ENCODE data around the gene RASGRF1.
"Not testable (repeated sequence)": the region's sequence is repeated elsewhere in the genome, so short reads cannot be mapped to it uniquely, and the experiment has no call there.

Gene RASGRF1

DNA sequence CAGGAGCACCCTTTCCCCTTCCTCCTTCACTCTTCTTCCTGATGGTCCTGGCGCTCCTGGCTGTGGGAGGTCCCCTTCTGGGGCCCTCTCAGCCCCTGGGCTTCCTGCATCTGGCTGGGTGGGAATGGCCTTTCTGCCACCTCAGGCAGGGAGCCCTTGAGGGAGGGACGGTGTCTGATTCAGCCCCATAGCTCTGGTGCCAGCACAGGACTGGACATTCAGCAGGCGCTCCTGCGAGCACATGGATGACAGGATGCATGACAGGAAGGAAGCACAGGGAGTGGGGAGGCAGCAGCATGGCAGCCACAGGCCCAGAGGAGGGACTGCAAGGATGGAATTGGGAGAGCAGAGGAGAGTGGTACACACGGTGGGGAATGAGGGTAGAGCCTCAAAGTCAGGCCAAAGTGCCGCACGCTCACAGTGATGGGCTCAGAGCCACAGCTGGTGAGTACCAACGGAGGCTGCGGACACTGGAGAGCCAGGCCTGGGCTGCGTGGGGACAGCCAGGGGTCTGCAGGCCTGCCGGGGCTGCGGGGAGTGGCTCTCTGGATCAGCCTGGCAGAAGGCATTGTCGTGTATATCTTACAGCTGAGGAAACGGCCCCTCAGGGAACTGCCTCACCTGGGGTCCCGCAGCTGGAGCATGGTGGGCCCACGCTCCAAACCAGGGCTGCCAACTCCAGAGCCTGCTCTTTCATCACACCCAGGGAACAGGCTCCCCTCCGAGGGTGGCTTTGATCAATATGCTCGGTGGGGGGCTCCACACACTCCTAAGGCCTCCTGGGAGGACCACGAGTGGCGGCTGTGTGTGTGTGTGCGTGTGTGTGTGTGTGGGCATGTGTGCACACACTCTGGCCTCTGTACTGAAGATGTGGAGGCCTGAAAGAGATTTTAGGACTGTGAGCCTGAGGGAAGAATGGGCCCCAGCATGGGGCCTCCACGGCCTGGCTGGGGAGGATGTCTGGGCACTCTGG, 94.4 kb downstream of the RASGRF1 start:
- H3K36me3 ChIP-seq (ENCODE audit: insufficient read depth, low read length) = no peaks in the 10 kb centered on the region
- H3K79me2 ChIP-seq (ENCODE audit: control insufficient read depth, insufficient read depth, low read length, unreplicated experiment) = no peaks in the 10 kb centered on the region
- H3K4me1 ChIP-seq (ENCODE audit: control insufficient read depth, insufficient read depth, low read length, unreplicated experiment) = no peaks in the 10 kb centered on the region
- no peak overlapping the region for H3K27ac ChIP-seq (ENCODE audit: low read depth, low read length)
- H2AFZ ChIP-seq (ENCODE audit: low read length, unreplicated experiment) = no peak overlapping the region
- H3K4me3 ChIP-seq (ENCODE audit: low read depth, low read length) = no peak overlapping the region
- no peaks in the 10 kb centered on the region for H3K27me3 ChIP-seq (ENCODE audit: insufficient read depth, low read length)

DNA sequence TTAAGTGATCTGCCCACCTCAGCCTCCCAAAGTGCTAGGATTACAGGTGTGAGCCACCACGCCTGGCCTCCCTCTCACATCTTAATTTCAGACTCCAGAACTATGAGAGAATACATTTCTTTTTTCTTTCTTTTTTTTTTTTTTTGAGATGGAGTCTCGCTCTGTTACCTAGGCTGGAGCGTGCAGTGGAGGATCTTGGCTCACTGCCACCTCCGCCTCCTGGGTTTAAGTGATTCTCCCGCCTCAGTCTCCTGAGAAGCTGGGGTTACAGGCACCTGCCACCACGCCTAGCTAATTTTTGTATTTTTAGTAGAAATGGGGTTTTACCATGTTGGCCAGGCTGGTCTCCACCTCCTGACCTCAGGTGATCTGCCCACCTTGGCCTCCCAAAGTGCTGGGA, 95.4 kb downstream of the RASGRF1 start:
- H3K27me3 ChIP-seq (ENCODE audit: insufficient read depth, low read length); H3K4me1 ChIP-seq (ENCODE audit: control insufficient read depth, insufficient read depth, low read length, unreplicated experiment); H3K27ac ChIP-seq (ENCODE audit: low read depth, low read length); H3K79me2 ChIP-seq (ENCODE audit: control insufficient read depth, insufficient read depth, low read length, unreplicated experiment); H3K36me3 ChIP-seq (ENCODE audit: insufficient read depth, low read length); H2AFZ ChIP-seq (ENCODE audit: low read length, unreplicated experiment); H3K4me3 ChIP-seq (ENCODE audit: low read depth, low read length): not testable (repeated sequence)

DNA sequence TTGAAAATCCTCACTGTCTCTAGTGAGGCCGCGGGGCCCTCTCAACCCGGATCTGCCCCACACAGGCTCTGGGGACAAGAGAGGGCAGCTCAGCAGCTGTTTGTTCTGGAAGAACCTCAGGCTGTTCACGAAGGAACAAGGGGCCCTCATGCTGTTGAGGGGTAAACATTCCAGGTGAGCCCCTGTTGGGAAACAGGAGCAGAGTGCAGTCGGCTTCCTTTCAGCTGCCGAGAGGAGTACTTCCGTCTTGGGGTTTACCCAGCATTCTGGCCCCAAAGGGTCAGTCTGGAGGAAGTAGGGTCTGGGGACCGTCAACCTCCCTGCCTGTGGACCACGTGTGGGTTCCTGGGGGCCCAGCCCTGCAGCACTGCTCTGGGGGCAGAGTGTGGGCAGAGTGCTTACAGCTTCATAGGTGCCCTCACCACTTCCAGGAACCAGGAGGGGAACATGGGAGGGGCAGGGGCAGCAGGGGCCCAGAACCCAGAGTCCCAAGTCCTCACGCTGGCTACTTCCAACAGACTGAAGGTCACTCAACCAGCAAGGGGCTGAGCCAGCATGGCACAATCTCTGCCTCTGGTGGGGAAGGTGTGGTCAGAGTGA, 96.5 kb downstream of the RASGRF1 start:
- H3K79me2 ChIP-seq (ENCODE audit: control insufficient read depth, insufficient read depth, low read length, unreplicated experiment) = no peaks in the 10 kb centered on the region
- H3K4me3 ChIP-seq (ENCODE audit: low read depth, low read length) = no peak overlapping the region
- H3K27ac ChIP-seq (ENCODE audit: low read depth, low read length) = no peak overlapping the region
- H3K36me3 ChIP-seq (ENCODE audit: insufficient read depth, low read length) = no peaks in the 10 kb centered on the region
- H3K27me3 ChIP-seq (ENCODE audit: insufficient read depth, low read length) = no peaks in the 10 kb centered on the region
- no peak overlapping the region for H2AFZ ChIP-seq (ENCODE audit: low read length, unreplicated experiment)
- H3K4me1 ChIP-seq (ENCODE audit: control insufficient read depth, insufficient read depth, low read length, unreplicated experiment) = peaks cover 4% of the 10 kb centered on the region

DNA sequence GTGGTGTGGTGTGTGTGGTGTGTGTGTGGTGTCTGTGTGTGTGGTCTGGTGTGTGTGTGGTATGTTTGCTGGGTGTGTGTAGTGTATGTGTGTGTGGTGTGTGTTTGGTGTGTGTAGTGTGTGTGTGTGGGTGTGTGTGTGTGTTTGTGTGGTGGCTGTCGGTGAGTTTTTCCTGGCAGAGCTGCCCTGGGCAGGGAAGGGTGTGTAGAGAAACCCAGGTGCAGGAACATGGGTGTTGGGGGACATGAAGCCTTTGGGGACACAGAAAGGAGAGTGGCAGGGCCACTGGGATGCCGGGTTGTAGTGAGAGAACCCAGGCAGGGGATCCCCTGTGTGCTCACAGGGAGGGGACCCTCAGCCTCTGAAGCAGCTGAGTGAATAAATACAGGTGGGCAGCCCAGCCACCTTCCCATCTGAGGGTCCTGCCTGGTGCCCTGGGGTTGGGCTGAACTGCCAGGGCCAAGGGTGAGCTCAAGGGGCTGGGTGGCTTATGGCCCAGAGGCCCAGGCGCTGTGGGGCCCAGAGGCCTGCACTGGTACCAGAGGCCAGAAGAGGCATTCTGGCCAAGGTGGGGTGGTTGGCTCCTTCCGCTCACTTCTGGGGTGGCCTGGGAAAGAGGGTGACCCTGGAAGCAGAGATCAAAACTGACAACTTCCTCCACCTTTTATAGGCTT, 97.2 kb downstream of the RASGRF1 start:
- Histone ChIP-seq H3K36me3 (ENCODE audit: insufficient read depth, low read length) (no peaks in the 10 kb centered on the region), H2AFZ (ENCODE audit: low read length, unreplicated experiment) (no peak overlapping the region), H3K27ac (ENCODE audit: low read depth, low read length) (no peak overlapping the region), H3K79me2 (ENCODE audit: control insufficient read depth, insufficient read depth, low read length, unreplicated experiment) (no peaks in the 10 kb centered on the region), H3K27me3 (ENCODE audit: insufficient read depth, low read length) (no peaks in the 10 kb centered on the region), H3K4me3 (ENCODE audit: low read depth, low read length) (no peak overlapping the region), H3K4me1 (ENCODE audit: control insufficient read depth, insufficient read depth, low read length, unreplicated experiment) (peaks cover 9% of the 10 kb centered on the region)

DNA sequence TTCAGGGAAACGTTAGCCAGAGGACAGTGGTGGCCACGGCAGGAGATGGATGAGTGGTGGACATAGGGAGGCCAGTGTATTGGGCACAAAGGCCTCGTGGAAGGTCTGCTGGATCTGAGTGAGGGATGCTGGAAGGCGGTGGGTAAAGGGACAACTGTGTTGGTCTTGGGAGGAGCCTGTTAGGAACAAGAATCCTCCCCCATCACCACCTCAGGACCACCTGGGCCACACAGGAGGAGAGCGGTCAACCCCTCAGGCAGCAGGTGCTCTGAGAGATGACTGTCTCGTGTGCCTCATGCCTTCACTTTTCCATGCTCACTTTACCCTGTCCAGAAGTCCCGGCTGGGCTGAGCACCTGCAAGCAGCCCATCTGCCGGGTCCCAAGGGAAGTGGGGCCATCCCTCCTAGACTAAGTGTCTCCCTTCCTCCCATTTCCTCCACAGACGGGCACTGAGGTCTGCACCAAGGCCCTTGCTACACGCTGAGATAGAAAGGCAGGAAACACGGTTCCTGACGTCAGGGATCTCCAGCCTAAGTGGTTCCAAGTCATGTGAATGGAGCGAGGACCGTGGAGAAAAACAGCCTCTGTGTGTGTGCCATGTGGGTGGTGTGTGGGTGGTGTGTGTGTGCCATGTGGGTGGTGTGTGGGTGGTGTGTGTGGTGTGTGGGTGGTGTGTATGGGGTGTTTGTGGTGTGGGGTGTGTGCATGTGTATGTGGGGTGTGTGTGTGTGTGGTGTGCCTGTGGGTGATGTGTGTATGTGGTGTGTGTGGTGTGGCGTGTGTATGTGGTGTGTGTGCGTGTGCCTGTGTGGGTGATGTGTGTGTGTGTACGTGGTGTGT, 97.9 kb downstream of the RASGRF1 start:
- no peaks in the 10 kb centered on the region for H3K27me3 ChIP-seq (ENCODE audit: insufficient read depth, low read length)
- H3K79me2 ChIP-seq (ENCODE audit: control insufficient read depth, insufficient read depth, low read length, unreplicated experiment) = no peaks in the 10 kb centered on the region
- no peak overlapping the region for H2AFZ ChIP-seq (ENCODE audit: low read length, unreplicated experiment)
- H3K27ac ChIP-seq (ENCODE audit: low read depth, low read length) = no peak overlapping the region
- H3K4me1 ChIP-seq (ENCODE audit: control insufficient read depth, insufficient read depth, low read length, unreplicated experiment) = peaks cover 17% of the 10 kb centered on the region
- no peak overlapping the region for H3K4me3 ChIP-seq (ENCODE audit: low read depth, low read length)
- H3K36me3 ChIP-seq (ENCODE audit: insufficient read depth, low read length) = no peaks in the 10 kb centered on the region

DNA sequence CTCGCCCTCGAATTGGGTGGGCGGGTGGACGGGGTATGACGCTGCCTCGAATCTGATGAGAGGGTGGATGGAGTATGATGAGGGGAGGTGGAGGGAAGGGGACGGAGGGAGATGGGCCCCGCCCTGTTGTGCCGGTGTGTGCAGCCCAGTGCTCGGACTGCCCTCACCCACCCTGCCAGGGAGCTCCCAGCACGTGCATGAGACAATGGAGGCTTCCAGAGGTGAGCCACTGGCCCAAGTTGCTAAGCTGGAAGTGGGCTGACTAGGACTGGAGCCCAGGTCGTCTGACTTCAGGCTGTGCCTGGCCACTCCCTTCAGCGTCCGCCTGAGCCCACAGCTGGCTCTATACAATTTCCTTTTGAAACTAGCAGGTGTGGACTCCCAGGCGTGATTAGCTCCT, 98.7 kb downstream of the RASGRF1 start:
- no peaks in the 10 kb centered on the region for H3K27me3 ChIP-seq (ENCODE audit: insufficient read depth, low read length)
- H3K4me1 ChIP-seq (ENCODE audit: control insufficient read depth, insufficient read depth, low read length, unreplicated experiment) = peaks cover 18% of the 10 kb centered on the region
- H2AFZ ChIP-seq (ENCODE audit: low read length, unreplicated experiment) = no peak overlapping the region
- no peaks in the 10 kb centered on the region for H3K79me2 ChIP-seq (ENCODE audit: control insufficient read depth, insufficient read depth, low read length, unreplicated experiment)
- H3K27ac ChIP-seq (ENCODE audit: low read depth, low read length) = no peak overlapping the region
- no peak overlapping the region for H3K4me3 ChIP-seq (ENCODE audit: low read depth, low read length)
- no peaks in the 10 kb centered on the region for H3K36me3 ChIP-seq (ENCODE audit: insufficient read depth, low read length)

DNA sequence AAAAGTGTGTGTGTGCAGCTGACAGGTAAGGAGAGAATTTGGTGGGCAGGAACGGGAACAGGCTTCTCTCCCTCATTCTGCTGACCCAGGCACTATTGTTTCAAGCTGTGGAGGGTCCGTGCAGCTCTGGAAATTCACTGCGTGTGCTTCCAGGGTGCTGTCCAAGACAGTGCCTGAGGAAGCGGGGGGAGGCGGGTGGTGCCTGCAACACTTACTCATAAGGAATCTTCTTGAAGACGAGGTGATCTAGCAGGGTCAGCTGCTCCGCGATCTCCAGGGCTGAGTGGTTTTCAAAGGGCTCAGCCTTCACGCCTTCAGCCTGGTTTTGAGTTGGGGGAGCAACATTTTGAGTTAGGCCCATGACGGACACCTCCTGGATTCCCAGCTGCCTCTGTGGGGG, 99.1 kb downstream of the RASGRF1 start:
- Histone ChIP-seq H3K4me1 (ENCODE audit: control insufficient read depth, insufficient read depth, low read length, unreplicated experiment) (peaks cover 18% of the 10 kb centered on the region), H3K79me2 (ENCODE audit: control insufficient read depth, insufficient read depth, low read length, unreplicated experiment) (no peaks in the 10 kb centered on the region), H3K36me3 (ENCODE audit: insufficient read depth, low read length) (no peaks in the 10 kb centered on the region), H2AFZ (ENCODE audit: low read length, unreplicated experiment) (no peak overlapping the region), H3K27me3 (ENCODE audit: insufficient read depth, low read length) (no peaks in the 10 kb centered on the region), H3K4me3 (ENCODE audit: low read depth, low read length) (no peak overlapping the region), H3K27ac (ENCODE audit: low read depth, low read length) (no peak overlapping the region)

DNA sequence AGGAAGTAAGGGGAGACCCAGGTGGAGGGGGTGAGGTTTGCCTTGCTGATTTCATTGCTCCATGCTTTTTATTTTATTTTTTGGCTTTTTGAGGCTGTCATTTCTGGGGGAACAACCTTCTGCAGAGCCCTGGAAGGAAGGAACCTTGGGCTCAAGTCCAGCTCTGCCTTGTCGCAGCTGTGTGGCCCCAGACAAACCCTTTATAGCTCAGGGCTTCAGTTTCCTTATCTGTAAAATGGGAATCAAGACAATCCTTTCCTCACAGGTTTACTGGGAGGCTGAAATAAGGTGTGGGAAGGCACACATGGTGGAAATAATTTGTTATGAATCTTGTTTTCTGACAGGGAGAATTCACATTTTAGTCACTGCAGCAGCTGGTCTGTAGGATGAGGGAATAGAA, 100.3 kb downstream of the RASGRF1 start:
- Histone ChIP-seq H3K4me3 (ENCODE audit: low read depth, low read length) (no peak overlapping the region), H3K79me2 (ENCODE audit: control insufficient read depth, insufficient read depth, low read length, unreplicated experiment) (no peaks in the 10 kb centered on the region), H3K4me1 (ENCODE audit: control insufficient read depth, insufficient read depth, low read length, unreplicated experiment) (peaks cover 18% of the 10 kb centered on the region), H3K27ac (ENCODE audit: low read depth, low read length) (no peak overlapping the region), H3K36me3 (ENCODE audit: insufficient read depth, low read length) (no peaks in the 10 kb centered on the region), H3K27me3 (ENCODE audit: insufficient read depth, low read length) (no peaks in the 10 kb centered on the region), H2AFZ (ENCODE audit: low read length, unreplicated experiment) (no peak overlapping the region)

DNA sequence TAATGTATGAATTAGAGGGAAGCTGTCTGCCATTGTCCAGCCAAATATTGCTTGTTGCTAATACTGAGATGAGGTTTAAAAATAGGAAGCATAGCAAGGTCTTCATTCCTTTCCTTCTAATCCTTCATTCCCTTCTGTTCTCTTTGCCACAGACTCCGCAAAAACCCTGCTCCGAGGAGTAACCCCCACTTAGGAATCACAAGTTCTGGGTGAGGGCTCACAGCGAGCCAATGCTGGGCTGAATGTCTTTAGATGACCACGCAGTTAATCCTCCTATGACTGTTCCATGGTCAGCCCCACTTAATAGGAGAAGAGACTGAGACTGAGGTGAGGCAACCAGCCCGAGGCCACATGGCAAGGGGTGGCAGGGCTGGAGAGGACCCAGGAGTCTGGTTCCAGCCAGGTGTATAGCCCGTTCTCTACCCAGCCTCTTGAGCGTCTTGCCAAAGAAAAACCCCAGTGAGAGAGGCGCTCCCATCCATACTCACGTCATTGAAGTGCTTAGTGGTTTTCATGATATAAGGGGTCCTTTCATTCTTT, 100.8 kb downstream of the RASGRF1 start:
- no peak overlapping the region for H3K27ac ChIP-seq (ENCODE audit: low read depth, low read length)
- no peaks in the 10 kb centered on the region for H3K36me3 ChIP-seq (ENCODE audit: insufficient read depth, low read length)
- no peak overlapping the region for H3K4me3 ChIP-seq (ENCODE audit: low read depth, low read length)
- H3K4me1 ChIP-seq (ENCODE audit: control insufficient read depth, insufficient read depth, low read length, unreplicated experiment) = peaks cover 18% of the 10 kb centered on the region
- no peak overlapping the region for H2AFZ ChIP-seq (ENCODE audit: low read length, unreplicated experiment)
- H3K27me3 ChIP-seq (ENCODE audit: insufficient read depth, low read length) = no peaks in the 10 kb centered on the region
- H3K79me2 ChIP-seq (ENCODE audit: control insufficient read depth, insufficient read depth, low read length, unreplicated experiment) = no peaks in the 10 kb centered on the region

DNA sequence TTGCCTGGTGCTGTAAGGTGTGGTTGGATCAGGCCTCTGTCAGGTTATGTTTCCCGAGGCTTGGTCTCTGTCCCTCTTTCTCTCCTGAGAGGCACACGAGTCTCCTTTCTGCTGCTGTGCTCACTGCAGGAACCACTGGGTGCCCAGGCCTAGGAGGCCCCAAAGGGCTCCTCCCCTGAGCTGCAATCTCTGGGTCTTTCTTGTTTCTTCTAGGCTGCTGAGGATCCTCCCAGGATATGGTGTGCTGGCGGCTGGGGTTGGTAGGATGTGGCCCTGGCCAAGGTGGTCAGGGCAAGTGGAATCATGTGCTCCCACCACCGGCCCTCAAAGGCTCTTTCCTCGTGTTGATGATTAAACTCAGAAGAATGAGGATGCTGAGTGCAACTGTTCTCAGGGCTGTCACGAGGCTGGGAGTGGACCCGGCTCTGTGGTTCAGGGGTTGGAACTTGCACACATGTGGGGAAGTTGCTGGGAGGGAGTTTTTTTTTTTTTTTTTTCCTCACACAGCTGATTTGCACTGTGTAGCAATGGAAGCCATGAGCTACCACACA, 102.1 kb downstream of the RASGRF1 start:
- peaks cover 18% of the 10 kb centered on the region for H3K4me1 ChIP-seq (ENCODE audit: control insufficient read depth, insufficient read depth, low read length, unreplicated experiment)
- H3K27me3 ChIP-seq (ENCODE audit: insufficient read depth, low read length) = no peaks in the 10 kb centered on the region
- peak overlapping the region; percentile 85 for H3K27ac ChIP-seq (ENCODE audit: low read depth, low read length)

More for the DNA sequence above, 102.1 kb downstream of the RASGRF1 start:
- no peaks in the 10 kb centered on the region for H3K79me2 ChIP-seq (ENCODE audit: control insufficient read depth, insufficient read depth, low read length, unreplicated experiment)
- H2AFZ ChIP-seq (ENCODE audit: low read length, unreplicated experiment) = peak overlapping the region; percentile 59
- no peak overlapping the region for H3K4me3 ChIP-seq (ENCODE audit: low read depth, low read length)
- H3K36me3 ChIP-seq (ENCODE audit: insufficient read depth, low read length) = no peaks in the 10 kb centered on the region

Measured in ACC112 (cell line).